CD14-positive monocyte (primary cell): Measurements from ENCODE around the gene HOXD11. TPM values are rescaled to one million over a fixed set of nuclear protein-coding genes. Genes with fewer than 3 reads are reported as not detected.

Experiments used
- DNase-seq, 3 donors: peaks; one replicate each; pipeline ENCODE4 v3.0.0-alpha.2; 2011 to 2022
- H2AFZ ChIP-seq: 2 replicates; pipeline ENCODE4 v1.6.0; 2012; ENCODE audit warnings: mild to moderate bottlenecking, low read depth, low read length, inconsistent platforms; ENCODE audit not compliant: insufficient read depth, poor library complexity, severe bottlenecking
- H3K27ac ChIP-seq, 2 donors: 1 replicate in 1 of 2; 2 replicates in 1 of 2; pipeline ENCODE4 v1.5.1; 2012 to 2013; ENCODE audit warnings: low read length in 2 of 2, control low read depth in 1 of 2, inconsistent platforms in 1 of 2, low read depth in 1 of 2, mild to moderate bottlenecking in 1 of 2
- H3K27me3 ChIP-seq, 2 donors: one replicate each; pipeline versions ENCODE4 v1.6.0 to v1.6.1; 2011 to 2013; ENCODE audit warnings: low read length in 2 of 2; ENCODE audit not compliant: control insufficient read depth in 2 of 2, insufficient read depth in 2 of 2
- H3K36me3 ChIP-seq, 2 donors: replicated peaks in 1 of 2; 1 replicate in 1 of 2; 2 replicates in 1 of 2; pipeline versions ENCODE4 v1.5.1 to v1.6.1; 2012 to 2013; ENCODE audit warnings: low read length in 2 of 2, control low read depth in 1 of 2, inconsistent platforms in 1 of 2, mild to moderate bottlenecking in 1 of 2; ENCODE audit not compliant: insufficient read depth in 2 of 2, control insufficient read depth in 1 of 2
- H3K4me1 ChIP-seq, 2 donors: 1 replicate in 1 of 2; 2 replicates in 1 of 2; pipeline versions ENCODE4 v1.5.1 to v1.6.1; 2012 to 2013; ENCODE audit warnings: low read length in 2 of 2, control low read depth in 1 of 2, inconsistent platforms in 1 of 2, mild to moderate bottlenecking in 1 of 2, moderate library complexity in 1 of 2; ENCODE audit not compliant: insufficient read depth in 2 of 2, control insufficient read depth in 1 of 2
- H3K4me2 ChIP-seq: replicated peaks from 2 replicates; pipeline ENCODE3; 2012; ENCODE audit warnings: low read length, moderate library complexity, mild to moderate bottlenecking; ENCODE audit not compliant: poor library complexity, severe bottlenecking; ENCODE audit errors: extremely low read depth
- H3K4me3 ChIP-seq, 3 experiments: fragments of 200-600 bp in 1 of 3; sonication (generic) in 1 of 3; replicated peaks in 1 of 3; 1 replicate in 2 of 3; 2 replicates in 1 of 3; pipeline ENCODE4 v1.5.1; 2011 to 2013; ENCODE audit warnings: low read length in 3 of 3, mild to moderate bottlenecking in 3 of 3, control low read depth in 2 of 3, low read depth in 2 of 3, inconsistent platforms in 1 of 3, moderate library complexity in 1 of 3
- H3K79me2 ChIP-seq: 2 replicates; pipeline ENCODE4 v1.6.0; 2012; ENCODE audit warnings: mild to moderate bottlenecking, control low read depth, inconsistent platforms, low read length, moderate library complexity; ENCODE audit not compliant: insufficient read depth
- H3K9ac ChIP-seq: 2 replicates; pipeline ENCODE4 v1.6.0; 2017; ENCODE audit warnings: low read length, mild to moderate bottlenecking; ENCODE audit not compliant: insufficient read depth, poor library complexity, severe bottlenecking
- H3K9me3 ChIP-seq, 2 donors: replicated peaks in 1 of 2; 1 replicate in 1 of 2; 2 replicates in 1 of 2; pipeline versions ENCODE4 v1.5.1 to v1.6.1; 2012 to 2013; ENCODE audit warnings: low read length in 2 of 2, control low read depth in 1 of 2; ENCODE audit not compliant: control insufficient read depth in 1 of 2, insufficient read depth in 1 of 2
- H4K20me1 ChIP-seq: 2 replicates; pipeline ENCODE4 v1.6.0; 2012; ENCODE audit warnings: mild to moderate bottlenecking, low read length, control low read depth, moderate library complexity; ENCODE audit not compliant: insufficient read depth
- H3K27ac Mint-ChIP-seq, 7 donors: one replicate each; pipeline ENCODE4 v1.8.0; 2020; ENCODE audit warnings: mild to moderate bottlenecking in 7 of 7, mixed read lengths in 7 of 7, moderate library complexity in 6 of 7, inconsistent platforms in 2 of 7
- H3K27me3 Mint-ChIP-seq, 3 donors: one replicate each; pipeline ENCODE4 v1.8.0; 2021 to 2022; ENCODE audit warnings: low read depth in 3 of 3, mild to moderate bottlenecking in 3 of 3, mixed read lengths in 3 of 3, moderate library complexity in 3 of 3, inconsistent platforms in 1 of 3
- H3K36me3 Mint-ChIP-seq, 2 donors: one replicate each; pipeline ENCODE4 v1.8.0; 2020; ENCODE audit warnings: mixed read lengths in 2 of 2, inconsistent platforms in 1 of 2, mild to moderate bottlenecking in 1 of 2
- H3K4me1 Mint-ChIP-seq: one replicate; pipeline ENCODE4 v1.8.0; 2020; ENCODE audit warnings: mild to moderate bottlenecking, mixed read lengths
- H3K4me3 Mint-ChIP-seq, 2 donors: one replicate each; pipeline ENCODE4 v1.8.0; 2020; ENCODE audit warnings: mild to moderate bottlenecking in 2 of 2, mixed read lengths in 2 of 2, moderate library complexity in 1 of 2
- H3K9me3 Mint-ChIP-seq, 7 donors: one replicate each; pipeline ENCODE4 v1.8.0; 2020 to 2022; ENCODE audit warnings: mixed read lengths in 7 of 7, mild to moderate bottlenecking in 6 of 7, moderate library complexity in 6 of 7, inconsistent platforms in 2 of 7
- CTCF ChIP-seq: fragments of 200-600 bp; IDR thresholded peaks from one replicate; pipeline ENCODE4 v1.8.0; 2022; ENCODE audit warnings: antibody characterized with exemption, mild to moderate bottlenecking
- WGBS: methylation state at CpG from one replicate; pipeline ENCODE4 v1.1.5; 2013; ENCODE audit warnings: missing lambda C conversion rate; ENCODE audit not compliant: insufficient coverage; 5-methylcytosine and 5-hydroxymethylcytosine counted together
- intact Hi-C, 2 donors: fragments of 100-400 bp; cut with micrococcal nuclease; formaldehyde crosslinking; loops; one replicate each; pipeline versions ENCODE4 v1.15.0 to v1.15.1; 2023
- polyA plus RNA-seq, 3 donors: library from polyadenylated mRNA; depleted of rRNA in 1 of 3; unstranded in 2 of 3; stranded (reverse) in 1 of 3; fragments of 300-500 nt in 2 of 3; fragments of >200 nt in 1 of 3; fragmentation: Illumina TruSeq in 2 of 3; gene quantifications; 1 replicate in 2 of 3; 2 replicates in 1 of 3; pipeline ENCODE4 v1.2.3, GENCODE V29; 2012 to 2021

The HOXD11 gene
- polyA plus RNA-seq, 3 donors = not detected

- intact Hi-C loops = loop anchor here (5.0 to 10.0 kb wide), 4 partner anchors 414 to 1764 kb away; partner anchors contain the start of gene SP9 (in 1 of the 2)
- Mint-ChIP-seq H3K27ac (no peak overlapping the region), H3K4me3 (peak overlapping the region in 1 of 2 donors; percentile 97)
Observed at GRCh38 chr2:176099159-176099727, 7.8 kb upstream of the HOXD11 start.

More at GRCh38 chr2:176099159-176099727, 7.8 kb upstream of the HOXD11 start:
- no peak overlapping the region for H3K4me3 ChIP-seq
- Mint-ChIP-seq H3K9me3 (peaks cover 0 to 35% (median 16%) of the 10 kb centered on the region in 7 donors), H3K4me1 (peaks cover 27% of the 10 kb centered on the region), H3K36me3 (peaks cover 0 to 3% of the 10 kb centered on the region in 2 donors), H3K27me3 (peaks cover 98 to 99% (median 99%) of the 10 kb centered on the region in 3 donors)
- no peak for DNase-seq
- no peak overlapping the region for H2AFZ ChIP-seq
- no peaks in the 10 kb centered on the region for H4K20me1 ChIP-seq
- H3K9me3 ChIP-seq = peaks cover 0 to 77% of the 10 kb centered on the region in 2 donors
- H3K4me1 ChIP-seq = peaks cover 12 to 15% of the 10 kb centered on the region in 2 donors
- no peak overlapping the region for H3K4me2 ChIP-seq
- 8% methylated on average over 30 of the region's 30 CpGs for WGBS
- H3K36me3 ChIP-seq = no peaks in the 10 kb centered on the region
- peaks cover 96 to 100% of the 10 kb centered on the region in 2 donors for H3K27me3 ChIP-seq
- H3K9ac ChIP-seq = no peak overlapping the region
- no peaks in the 10 kb centered on the region for H3K79me2 ChIP-seq
- TF ChIP-seq CTCF = no peak
- H3K27ac ChIP-seq = no peak overlapping the region
